Measurements from ENCODE around the gene ADGRD1.
A peak's percentile ranks its signal among the peaks of the same experiment; 100 is the strongest.

The ADGRD1 gene

GRCh38 chr12:131132118-131132892, 178.6 kb downstream of the ADGRD1 start:
- H3K27ac ChIP-seq (replicated peaks): no peak overlapping the region
- TF ChIP-seq REST (IDR thresholded peaks at IDR 0.05; ENCODE audit: insufficient replicate concordance, low read depth) (no peak), CTCF (IDR thresholded peaks at IDR 0.05; ENCODE audit: insufficient read depth, low read length) (peak; percentile 75)
- no peak overlapping the region for H3K4me3 ChIP-seq (replicated peaks; ENCODE audit: insufficient read depth, low read length)
- peak; percentile 30 to 42 for DNase-seq (ENCODE audit: low read depth in 1 of 2, low spot score in 1 of 2)
- H3K27me3 ChIP-seq (ENCODE audit: insufficient read depth, poor library complexity, severe bottlenecking): no peaks in the 10 kb centered on the region

GRCh38 chr12:131133015-131133905, 179.6 kb downstream of the ADGRD1 start:
- no peak for TF ChIP-seq POLR2AphosphoS5 (IDR thresholded peaks at IDR 0.05; ENCODE audit: low read depth)
- DNase-seq (ENCODE audit: low read depth in 1 of 2, low spot score in 1 of 2): peak in 1 of 2 experiments; percentile 38
- no peaks in the 10 kb centered on the region for H3K27me3 ChIP-seq (ENCODE audit: insufficient read depth, poor library complexity, severe bottlenecking)
- H3K27ac ChIP-seq (replicated peaks): no peak overlapping the region
- H3K4me3 ChIP-seq (replicated peaks; ENCODE audit: insufficient read depth, low read length): no peak overlapping the region

GRCh38 chr12:131133994-131134393, 180.3 kb downstream of the ADGRD1 start:
- no peak for DNase-seq (ENCODE audit: low read depth in 1 of 2, low spot score in 1 of 2)
- no peak for TF ChIP-seq GABPA (IDR thresholded peaks at IDR 0.05; ENCODE audit: low read depth)
- TF ChIP-seq REST (IDR thresholded peaks at IDR 0.05; ENCODE audit: insufficient replicate concordance, low read depth): no peak
- TF ChIP-seq CTCF (IDR thresholded peaks at IDR 0.05; ENCODE audit: insufficient read depth, low read length): no peak
- no peak for TF ChIP-seq POLR2AphosphoS5 (IDR thresholded peaks at IDR 0.05; ENCODE audit: low read depth)
- TF ChIP-seq SPI1 (IDR thresholded peaks at IDR 0.05; ENCODE audit: borderline replicate concordance, low read depth): no peak
- no peaks in the 10 kb centered on the region for H3K27me3 ChIP-seq (ENCODE audit: insufficient read depth, poor library complexity, severe bottlenecking)
- no peak overlapping the region for H3K27ac ChIP-seq (replicated peaks)
- no peak overlapping the region for H3K4me3 ChIP-seq (replicated peaks; ENCODE audit: insufficient read depth, low read length)

GRCh38 chr12:131134523-131135310, 181.0 kb downstream of the ADGRD1 start:
- no peak for TF ChIP-seq POLR2AphosphoS5 (IDR thresholded peaks at IDR 0.05; ENCODE audit: low read depth)
- TF ChIP-seq CTCF (IDR thresholded peaks at IDR 0.05; ENCODE audit: insufficient read depth, low read length): no peak
- TF ChIP-seq GABPA (IDR thresholded peaks at IDR 0.05; ENCODE audit: low read depth): no peak
- no peak for TF ChIP-seq REST (IDR thresholded peaks at IDR 0.05; ENCODE audit: insufficient replicate concordance, low read depth)
- TF ChIP-seq SPI1 (IDR thresholded peaks at IDR 0.05; ENCODE audit: borderline replicate concordance, low read depth): no peak
- H3K27me3 ChIP-seq (ENCODE audit: insufficient read depth, poor library complexity, severe bottlenecking): no peaks in the 10 kb centered on the region
- no peak for DNase-seq (ENCODE audit: low read depth in 1 of 2, low spot score in 1 of 2)
- no peak overlapping the region for H3K27ac ChIP-seq (replicated peaks)
- H3K4me3 ChIP-seq (replicated peaks; ENCODE audit: insufficient read depth, low read length): no peak overlapping the region
